CD4-positive, alpha-beta T cell treated with Interferon gamma for 1 hour (primary cell): ENCODE data around the gene SGK1.

Experiments used
- DNase-seq: peaks from one replicate; pipeline ENCODE4 v3.0.0-alpha.2; 2020

SGK1 gene

DNA sequence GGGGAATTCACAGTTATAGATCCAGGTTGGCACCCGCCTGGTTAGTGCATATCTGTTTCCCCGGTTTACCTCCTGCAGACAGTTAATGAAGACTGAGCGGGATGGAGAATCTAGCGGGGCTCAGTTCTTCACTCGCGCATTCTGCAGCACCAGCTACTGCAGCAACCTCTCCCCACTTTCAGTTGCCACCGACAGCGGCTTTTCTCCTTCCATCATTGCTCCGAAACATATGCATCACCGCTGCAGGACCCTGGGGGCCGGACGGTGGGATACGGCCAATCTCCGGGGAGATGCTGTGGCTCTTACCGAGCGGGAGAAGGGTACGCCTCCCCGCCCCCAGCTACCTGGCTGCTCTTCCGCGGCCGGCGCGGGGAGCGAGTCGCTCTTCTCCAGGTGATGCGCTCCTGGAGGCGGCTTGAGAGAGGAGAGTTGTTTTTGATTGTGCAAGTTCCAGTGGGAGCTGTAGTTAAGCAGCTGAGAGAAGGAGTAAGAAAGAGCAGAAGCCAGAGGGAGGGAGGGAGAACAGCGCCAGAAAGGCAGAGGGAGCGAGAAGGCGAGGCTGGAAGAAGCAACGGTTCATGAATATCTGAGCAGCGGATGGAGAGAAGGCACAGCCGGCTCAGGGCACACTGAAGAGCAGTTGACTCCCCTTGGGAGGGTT lies at the start of gene SGK1:
Gene SGK1 (minus strand): TSS at position 642 of the 661 bp plus-strand sequence. CDS start 652 bp downstream, outside the sequence.
- DNase-seq = no peak

GRCh38 chr6:134363323-134364039 lies 45.6 kb upstream of the SGK1 start:
- no peak for DNase-seq

DNA sequence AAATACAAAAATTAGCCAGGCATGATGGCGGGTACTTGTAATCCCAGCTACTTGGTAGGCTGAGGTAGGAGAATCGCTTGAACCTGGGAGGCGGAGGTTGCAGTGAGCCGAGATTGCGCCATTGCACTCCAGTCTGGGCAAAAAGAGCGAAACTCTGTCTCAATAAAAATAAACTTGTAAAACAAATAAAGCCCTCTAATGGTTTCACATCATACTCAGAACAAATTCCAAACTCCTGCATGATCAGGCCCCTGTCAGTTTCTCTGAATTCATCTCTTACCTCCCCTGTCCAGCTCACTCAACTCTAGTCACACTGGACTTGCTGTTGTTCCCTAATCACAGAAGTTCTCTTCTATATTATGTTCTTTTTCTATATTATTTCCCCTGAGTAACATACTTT lies 43.1 kb upstream of the SGK1 start:
- no peak for DNase-seq

DNA sequence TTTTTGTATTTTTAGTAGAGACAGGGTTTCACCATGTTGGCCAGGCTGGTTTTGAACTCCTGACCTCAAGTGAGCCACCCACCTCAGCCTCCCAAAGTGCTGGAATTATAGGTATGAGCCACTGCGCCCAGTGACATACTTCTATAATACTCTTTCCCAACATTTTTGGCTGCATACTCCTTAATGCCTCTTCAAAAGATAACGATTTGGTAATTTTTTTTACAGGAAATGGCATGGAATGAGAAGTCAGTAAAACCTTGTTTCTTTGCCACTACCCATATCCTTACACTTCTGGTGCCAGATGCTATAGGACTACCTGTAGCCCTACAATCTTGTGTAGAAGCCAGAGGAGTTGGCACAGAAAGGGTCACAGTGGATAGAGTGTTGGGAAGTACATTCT lies 41.4 kb upstream of the SGK1 start:
- no peak for DNase-seq

- no peak for DNase-seq
Observed at GRCh38 chr6:134358320-134358719, 40.4 kb upstream of the SGK1 start.

DNA sequence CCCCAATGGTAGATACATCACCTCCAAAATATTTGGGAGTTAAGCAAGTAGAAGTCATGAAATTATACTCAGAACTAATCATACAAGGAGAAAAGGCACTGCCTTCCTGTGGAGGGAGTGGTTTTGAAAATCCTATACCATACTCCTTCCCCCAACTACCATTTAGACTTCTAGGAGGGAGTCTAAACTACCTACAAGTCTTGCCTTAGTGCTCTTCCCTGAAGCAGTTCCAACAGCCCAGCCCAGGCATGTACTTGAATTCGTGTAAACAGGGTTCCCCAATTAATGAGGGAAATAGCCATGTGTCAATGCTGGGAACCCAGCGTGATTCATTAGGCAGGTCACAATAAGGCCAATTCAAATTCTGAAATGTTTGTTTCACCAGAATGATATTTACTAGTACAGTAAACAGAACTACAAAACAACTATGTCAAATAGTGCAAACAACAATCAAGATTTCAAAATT lies 39.1 kb upstream of the SGK1 start:
- DNase-seq = no peak

DNA sequence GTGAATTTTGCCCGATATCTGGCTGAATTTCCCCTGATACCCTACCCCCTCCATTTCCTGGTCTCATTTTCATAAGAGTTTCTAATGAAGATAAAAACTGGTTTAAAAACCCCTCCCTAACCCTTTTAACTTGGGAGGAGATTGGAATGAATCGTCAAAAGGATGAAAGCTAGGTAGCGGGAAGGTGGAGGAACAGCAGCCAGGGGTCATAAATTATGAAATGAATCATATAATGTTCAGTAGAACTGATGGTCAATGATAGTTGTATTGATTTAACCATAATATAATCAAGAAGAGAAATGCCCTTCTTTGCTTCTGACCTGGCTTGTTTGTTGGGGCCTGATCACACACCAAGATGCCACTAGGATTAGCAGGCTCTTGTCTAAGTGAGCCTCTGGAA lies 38.5 kb upstream of the SGK1 start:
- DNase-seq = no peak

- DNase-seq = no peak
Observed at GRCh38 chr6:134352786-134353480, 35.0 kb upstream of the SGK1 start.

- DNase-seq = no peak
Observed at GRCh38 chr6:134351615-134352474, 33.9 kb upstream of the SGK1 start.

- DNase-seq = no peak
Observed at GRCh38 chr6:134347885-134348805, 30.2 kb upstream of the SGK1 start.

GRCh38 chr6:134346932-134347545 lies 29.1 kb upstream of the SGK1 start:
- no peak for DNase-seq

GRCh38 chr6:134345789-134346188 lies 27.9 kb upstream of the SGK1 start:
- DNase-seq = no peak

DNA sequence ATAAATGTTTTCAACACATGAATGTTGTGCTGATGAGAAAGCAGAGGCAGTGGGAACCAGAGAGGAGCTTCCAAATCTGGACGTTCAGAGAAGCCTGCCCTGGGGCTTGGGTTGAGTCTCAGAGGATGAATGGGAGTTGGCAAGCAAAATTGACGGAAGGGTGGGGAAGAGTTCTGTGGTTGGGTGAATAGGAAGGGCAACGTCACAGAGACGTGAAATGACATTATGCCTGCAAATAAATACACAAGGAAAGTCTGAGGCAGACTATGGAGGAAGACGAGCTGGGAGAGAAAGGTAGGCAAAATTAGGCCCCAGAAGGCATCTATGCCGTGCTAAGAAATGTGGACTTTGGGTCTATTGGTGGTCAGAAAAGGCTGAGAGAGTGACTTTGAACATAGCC lies 25.2 kb upstream of the SGK1 start:
- no peak for DNase-seq

DNA sequence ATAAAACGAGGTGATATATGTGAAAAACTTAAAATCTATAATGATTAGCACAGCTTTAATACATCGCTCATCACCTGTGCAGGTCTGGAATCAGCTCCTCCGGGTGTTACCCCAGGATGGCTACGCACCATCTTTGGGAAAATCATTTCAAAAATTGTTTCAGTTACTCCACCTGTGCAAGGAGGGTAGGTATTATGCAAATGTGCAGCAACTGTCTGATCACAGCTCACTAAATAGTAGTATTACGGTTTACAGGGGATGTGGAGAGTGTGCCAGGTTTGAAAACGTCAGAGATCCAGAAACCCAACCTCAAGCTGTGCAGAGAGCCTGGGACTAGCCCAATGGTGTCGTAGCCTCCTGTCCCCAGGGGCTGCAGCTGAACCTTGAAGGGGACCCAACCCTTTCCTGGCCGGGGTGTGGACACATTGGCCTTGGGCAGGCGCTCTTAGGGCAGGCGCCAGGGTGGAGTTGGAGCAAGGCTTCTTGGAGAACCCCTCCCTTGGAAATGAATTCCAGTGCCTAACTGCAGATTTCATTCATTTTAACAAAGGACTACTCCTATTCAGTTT lies 24.2 kb upstream of the SGK1 start:
- DNase-seq = no peak

DNA sequence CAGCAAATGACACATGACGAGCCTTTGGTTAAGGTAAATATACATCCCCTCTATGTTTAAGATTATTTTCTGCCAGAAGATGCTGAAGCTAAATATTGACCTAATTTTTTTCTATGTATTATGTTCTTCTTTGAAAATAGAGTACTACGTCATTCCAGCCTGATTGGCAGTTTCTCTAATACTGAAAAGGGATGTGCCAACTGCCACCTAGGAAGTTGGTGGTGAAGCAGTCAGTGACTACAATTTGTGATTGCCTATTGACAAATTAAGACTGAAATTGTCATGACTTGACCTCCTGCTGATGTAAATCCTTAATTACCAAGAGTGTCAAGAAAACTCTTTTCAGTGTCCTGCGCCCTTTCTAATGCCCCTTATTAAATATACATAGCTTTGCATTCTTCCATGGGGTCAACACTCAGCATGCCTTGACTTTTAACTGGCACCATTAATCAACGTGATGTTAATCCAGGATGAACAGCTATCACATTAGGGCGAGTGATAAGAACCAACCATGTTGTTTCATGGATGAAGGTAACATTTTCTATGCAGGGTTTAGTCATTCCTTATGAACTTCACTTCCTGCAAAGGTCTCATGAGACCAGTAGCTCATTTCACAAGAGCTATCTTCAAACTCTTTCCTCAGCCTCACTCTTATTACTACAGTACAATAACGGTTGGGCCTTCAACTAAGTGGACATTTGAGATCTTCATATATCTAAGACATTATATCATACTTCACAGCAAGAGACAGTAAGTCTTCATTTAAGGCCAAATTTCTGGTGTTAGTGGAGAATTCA lies 22.5 kb upstream of the SGK1 start:
- no peak for DNase-seq

DNA sequence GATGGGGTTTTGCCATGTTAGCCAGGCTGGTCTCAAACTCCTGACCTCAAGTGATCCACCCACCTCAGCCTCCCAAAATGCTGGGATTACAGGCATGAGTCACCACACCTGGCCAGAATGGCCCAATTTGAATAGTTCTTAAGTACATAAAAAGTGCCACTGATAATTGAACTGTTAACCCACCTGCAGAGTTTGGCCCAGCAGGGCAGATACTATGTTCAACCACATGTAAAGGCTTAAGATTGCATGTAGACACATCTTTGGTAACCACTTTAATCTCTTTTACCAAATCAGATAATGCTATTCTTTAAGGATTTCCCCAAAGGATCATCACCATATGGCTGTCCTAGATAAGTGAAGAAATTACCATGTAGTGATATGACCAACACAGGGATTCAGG lies 21.3 kb upstream of the SGK1 start:
- DNase-seq = no peak

GRCh38 chr6:134331256-134331655 lies 13.3 kb upstream of the SGK1 start:
- no peak for DNase-seq

GRCh38 chr6:134330555-134330954 lies 12.6 kb upstream of the SGK1 start:
- DNase-seq = no peak

GRCh38 chr6:134328792-134329191 lies 10.9 kb upstream of the SGK1 start:
- DNase-seq = no peak

GRCh38 chr6:134328138-134328537 lies 10.2 kb upstream of the SGK1 start:
- no peak for DNase-seq
